ENCODE results near the gene VAT1L. TPM values are rescaled to one million over a fixed set of nuclear protein-coding genes. Genes with fewer than 3 reads are reported as not detected.

Gene VAT1L
- total and polyA plus RNA-seq, 2 donors (not counting 3 experiments of a cell fraction or from before 2014, with no cell fraction given) = 0.46 to 1.5 TPM

DNA sequence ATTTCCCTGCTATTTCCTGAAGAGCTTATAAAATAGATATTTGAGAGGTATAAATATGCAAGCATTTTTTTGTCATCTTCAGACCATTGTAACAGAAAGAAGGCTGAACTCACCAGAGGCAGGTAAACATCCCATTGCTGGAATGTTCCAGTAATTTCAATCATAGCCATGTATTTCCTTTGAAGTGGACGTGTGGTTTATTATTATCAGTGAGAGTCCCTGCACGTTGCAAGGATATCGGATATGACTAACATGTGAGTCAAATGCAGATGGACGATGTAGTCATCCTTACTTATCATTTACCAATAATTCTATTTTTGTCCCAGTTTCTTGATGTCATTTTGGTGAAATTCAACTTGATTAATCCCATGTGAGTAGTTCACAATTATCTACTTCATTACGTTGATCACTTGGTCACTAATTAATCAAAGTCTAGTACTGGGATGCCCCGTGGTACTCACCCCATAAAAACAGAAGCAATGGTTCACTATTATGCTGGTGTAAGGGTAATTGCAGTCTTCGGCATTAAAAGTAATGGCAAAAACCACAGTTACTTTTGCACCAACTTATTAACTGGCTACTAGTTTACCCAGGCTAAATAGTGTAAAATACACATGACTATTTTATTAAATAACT lies 89.5 kb downstream of the VAT1L start:
- TF ChIP-seq POLR2AphosphoS5 (IDR thresholded peaks at IDR 0.05; ENCODE audit: insufficient read depth, low read depth, low read length) (peak; percentile 31), MYC (IDR thresholded peaks at IDR 0.05; ENCODE audit: low read depth, low read length) (no peak), POLR2A (IDR thresholded peaks at IDR 0.05; ENCODE audit: low read depth, low read length) (no peak), JUN (IDR thresholded peaks at IDR 0.05; ENCODE audit: borderline replicate concordance, insufficient read depth, insufficient read length, low read depth) (peak; percentile 95), GATA2 (IDR thresholded peaks at IDR 0.05; ENCODE audit: insufficient read depth, insufficient read length, low read depth, low read length) (peak; percentile 66), FOS (IDR thresholded peaks at IDR 0.05; ENCODE audit: borderline replicate concordance, insufficient read depth, low read length) (peak; percentile 85), EZH2 (IDR thresholded peaks at IDR 0.05; ENCODE audit: borderline replicate concordance, low read depth, low read length, severe bottlenecking) (no peak)
- TF ChIP-seq, protein P1, sequence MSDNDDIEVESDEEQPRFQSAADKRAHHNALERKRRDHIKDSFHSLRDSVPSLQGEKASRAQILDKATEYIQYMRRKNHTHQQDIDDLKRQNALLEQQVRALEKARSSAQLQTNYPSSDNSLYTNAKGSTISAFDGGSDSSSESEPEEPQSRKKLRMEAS (IDR thresholded peaks at IDR 0.05; ENCODE audit: insufficient read depth, insufficient read length) = no peak
- TF ChIP-seq, protein P2, sequence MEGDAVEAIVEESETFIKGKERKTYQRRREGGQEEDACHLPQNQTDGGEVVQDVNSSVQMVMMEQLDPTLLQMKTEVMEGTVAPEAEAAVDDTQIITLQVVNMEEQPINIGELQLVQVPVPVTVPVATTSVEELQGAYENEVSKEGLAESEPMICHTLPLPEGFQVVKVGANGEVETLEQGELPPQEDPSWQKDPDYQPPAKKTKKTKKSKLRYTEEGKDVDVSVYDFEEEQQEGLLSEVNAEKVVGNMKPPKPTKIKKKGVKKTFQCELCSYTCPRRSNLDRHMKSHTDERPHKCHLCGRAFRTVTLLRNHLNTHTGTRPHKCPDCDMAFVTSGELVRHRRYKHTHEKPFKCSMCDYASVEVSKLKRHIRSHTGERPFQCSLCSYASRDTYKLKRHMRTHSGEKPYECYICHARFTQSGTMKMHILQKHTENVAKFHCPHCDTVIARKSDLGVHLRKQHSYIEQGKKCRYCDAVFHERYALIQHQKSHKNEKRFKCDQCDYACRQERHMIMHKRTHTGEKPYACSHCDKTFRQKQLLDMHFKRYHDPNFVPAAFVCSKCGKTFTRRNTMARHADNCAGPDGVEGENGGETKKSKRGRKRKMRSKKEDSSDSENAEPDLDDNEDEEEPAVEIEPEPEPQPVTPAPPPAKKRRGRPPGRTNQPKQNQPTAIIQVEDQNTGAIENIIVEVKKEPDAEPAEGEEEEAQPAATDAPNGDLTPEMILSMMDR (IDR thresholded peaks at IDR 0.05; ENCODE audit: extremely low read depth in 1 of 2, insufficient read depth in 1 of 2, low read depth in 1 of 2, low read length in 2 of 2) = no peak
- intact Hi-C loops (cut with micrococcal nuclease) = loop anchor here (1.0 to 5.0 kb wide), 4 partner anchors 44 to 283 kb away; partner anchors contain the start of genes NUDT7 and VAT1L
- Histone ChIP-seq H3K4me3 (replicated peaks in 1 of 3; ENCODE audit: insufficient read depth in 1 of 3, low read depth in 1 of 3, low read length in 3 of 3) (no peak overlapping the region), H3K4me2 (ENCODE audit: insufficient read depth, low read length) (peak overlapping the region; percentile 28), H3K9me3 (replicated peaks; ENCODE audit: control insufficient read depth, insufficient read depth, low read length) (no peaks in the 10 kb centered on the region), H3K9me1 (replicated peaks; ENCODE audit: control insufficient read depth, extremely low read depth, insufficient read depth, low read length) (no peaks in the 10 kb centered on the region), H3K4me1 (ENCODE audit: control insufficient read depth, extremely low read depth, insufficient read depth, low read length) (peaks cover 9% of the 10 kb centered on the region), H2AFZ (ENCODE audit: low read depth, low read length) (no peak overlapping the region), H3K79me2 (ENCODE audit: control insufficient read depth, insufficient read depth, low read length) (no peaks in the 10 kb centered on the region), H3K27ac (ENCODE audit: insufficient read depth, low read depth, low read length) (peak overlapping the region; percentile 67), H3K9ac (replicated peaks; ENCODE audit: extremely low read depth, insufficient read depth, low read length) (no peak overlapping the region), H3K27me3 (ENCODE audit: control insufficient read depth in 2 of 2, insufficient read depth in 2 of 2, low read length in 2 of 2) (no peaks in the 10 kb centered on the region), H4K20me1 (replicated peaks; ENCODE audit: control insufficient read depth, extremely low read depth, insufficient read depth, low read length) (no peaks in the 10 kb centered on the region), H3K36me3 (ENCODE audit: control insufficient read depth in 2 of 2, extremely low read depth in 1 of 2, insufficient read depth in 2 of 2, low read length in 2 of 2) (no peaks in the 10 kb centered on the region)
- DNase-seq (ENCODE audit: low read depth, low spot score) (peak; percentile 61), FAIRE-seq (peak; percentile 74)
- dilution Hi-C loops (cut with MboI; ENCODE audit: extremely low pct_ligation_motif_present, low sequenced_read_pairs) = no loop called here
- CTCF ChIA-PET = interaction anchor here (0.8 to 1.0 kb wide), 2 partner anchors 15 to 44 kb away, joined by 3 read pairs; no protein-coding TSS in a partner anchor
- TSS peak; percentile 27 for BruUV-seq (replicated peaks)
- POLR2A ChIA-PET = interaction anchor here (0.6 to 0.9 kb wide), 2 partner anchors 43 to 82 kb away, joined by 5 to 6 read pairs; no protein-coding TSS in a partner anchor
